ENCODE data around the gene TMEM117. TPM values are rescaled to one million over a fixed set of nuclear protein-coding genes. Genes with fewer than 3 reads are reported as not detected.

The TMEM117 gene
- total and polyA plus RNA-seq, 2 experiments from 2014 or later = 18.0 to 21.0 TPM

GRCh38 chr12:44143175-44143574 lies 307.3 kb downstream of the TMEM117 start:
- no peak overlapping the region for H3K4me3 ChIP-seq
- H3K36me3 ChIP-seq = no peaks in the 10 kb centered on the region
- no peaks in the 10 kb centered on the region for H3K4me1 ChIP-seq (ENCODE audit: low read depth)
- H3K27ac ChIP-seq = no peak overlapping the region
- DNase-seq (ENCODE audit: low read depth in 1 of 2, low spot score in 1 of 2) = no peak
- TF ChIP-seq CTCF (IDR thresholded peaks at IDR 0.05; ENCODE audit: low read depth, low read length) = no peak
- H3K27me3 ChIP-seq = no peaks in the 10 kb centered on the region
- H3K9me3 ChIP-seq (ENCODE audit: low read depth) = no peaks in the 10 kb centered on the region

- H3K36me3 ChIP-seq = no peaks in the 10 kb centered on the region
- no peak for DNase-seq (ENCODE audit: low read depth in 1 of 2, low spot score in 1 of 2)
- H3K27me3 ChIP-seq = no peaks in the 10 kb centered on the region
- no peak for TF ChIP-seq CTCF (IDR thresholded peaks at IDR 0.05; ENCODE audit: low read depth, low read length)
- no peak overlapping the region for H3K27ac ChIP-seq
- peaks cover 12% of the 10 kb centered on the region for H3K4me1 ChIP-seq (ENCODE audit: low read depth)
- H3K9me3 ChIP-seq (ENCODE audit: low read depth) = no peaks in the 10 kb centered on the region
- no peak overlapping the region for H3K4me3 ChIP-seq
Measured at GRCh38 chr12:44148936-44149335, 313.1 kb downstream of the TMEM117 start.

GRCh38 chr12:44154128-44154527 lies 318.2 kb downstream of the TMEM117 start:
- peak overlapping the region; percentile 4 for H3K27ac ChIP-seq

GRCh38 chr12:44155358-44155757 lies 319.5 kb downstream of the TMEM117 start:
- DNase-seq (ENCODE audit: low read depth in 1 of 2, low spot score in 1 of 2) = no peak

More at GRCh38 chr12:44154128-44154527, 318.2 kb downstream of the TMEM117 start:
- TF ChIP-seq CTCF (IDR thresholded peaks at IDR 0.05; ENCODE audit: low read depth, low read length) = no peak
- H3K27me3 ChIP-seq = no peaks in the 10 kb centered on the region
- H3K36me3 ChIP-seq = no peaks in the 10 kb centered on the region
- H3K9me3 ChIP-seq (ENCODE audit: low read depth) = no peaks in the 10 kb centered on the region
- H3K4me3 ChIP-seq = no peak overlapping the region
- DNase-seq (ENCODE audit: low read depth in 1 of 2, low spot score in 1 of 2) = peak; percentile 45 to 61
- peaks cover 42% of the 10 kb centered on the region for H3K4me1 ChIP-seq (ENCODE audit: low read depth)

GRCh38 chr12:44157359-44157758 lies 321.5 kb downstream of the TMEM117 start:
- no peak for TF ChIP-seq CTCF (IDR thresholded peaks at IDR 0.05; ENCODE audit: low read depth, low read length)
- Histone ChIP-seq H3K4me1 (ENCODE audit: low read depth) (peaks cover 42% of the 10 kb centered on the region), H3K36me3 (no peaks in the 10 kb centered on the region), H3K4me3 (no peak overlapping the region), H3K9me3 (ENCODE audit: low read depth) (no peaks in the 10 kb centered on the region), H3K27ac (no peak overlapping the region), H3K27me3 (no peaks in the 10 kb centered on the region)
- no peak for DNase-seq (ENCODE audit: low read depth in 1 of 2, low spot score in 1 of 2)

More at GRCh38 chr12:44155358-44155757, 319.5 kb downstream of the TMEM117 start:
- Histone ChIP-seq H3K27me3 (no peaks in the 10 kb centered on the region), H3K4me3 (no peak overlapping the region), H3K9me3 (ENCODE audit: low read depth) (no peaks in the 10 kb centered on the region), H3K27ac (peak overlapping the region; percentile 34), H3K4me1 (ENCODE audit: low read depth) (peaks cover 42% of the 10 kb centered on the region), H3K36me3 (no peaks in the 10 kb centered on the region)
- TF ChIP-seq CTCF (IDR thresholded peaks at IDR 0.05; ENCODE audit: low read depth, low read length) = no peak

GRCh38 chr12:44158746-44159145 lies 322.9 kb downstream of the TMEM117 start:
- H3K36me3 ChIP-seq = no peaks in the 10 kb centered on the region
- TF ChIP-seq CTCF (IDR thresholded peaks at IDR 0.05; ENCODE audit: low read depth, low read length) = no peak

More at GRCh38 chr12:44158746-44159145, 322.9 kb downstream of the TMEM117 start:
- H3K4me1 ChIP-seq (ENCODE audit: low read depth) = peaks cover 32% of the 10 kb centered on the region
- DNase-seq (ENCODE audit: low read depth in 1 of 2, low spot score in 1 of 2) = no peak
- no peaks in the 10 kb centered on the region for H3K27me3 ChIP-seq
- H3K27ac ChIP-seq = no peak overlapping the region
- H3K4me3 ChIP-seq = no peak overlapping the region
- no peaks in the 10 kb centered on the region for H3K9me3 ChIP-seq (ENCODE audit: low read depth)

Data from cardiac muscle cell (in vitro differentiated cells and primary cell).